ENCODE measurements around the gene CHRNB2. TPM values are rescaled to one million over a fixed set of nuclear protein-coding genes. Genes with fewer than 3 reads are reported as not detected.

CHRNB2 gene
- total and polyA plus RNA-seq, 2 donors (not counting 3 experiments of a cell fraction or from before 2014, with no cell fraction given): not detected

- Histone ChIP-seq H3K9me1 (replicated peaks; ENCODE audit: control insufficient read depth, extremely low read depth, insufficient read depth, low read length) (no peaks in the 10 kb centered on the region), H3K4me1 (ENCODE audit: control insufficient read depth, extremely low read depth, insufficient read depth, low read length) (peaks cover 28% of the 10 kb centered on the region), H2AFZ (ENCODE audit: low read depth, low read length) (no peak overlapping the region), H3K4me2 (ENCODE audit: insufficient read depth, low read length) (peak overlapping the region; percentile 20), H3K9ac (replicated peaks; ENCODE audit: extremely low read depth, insufficient read depth, low read length) (no peak overlapping the region), H3K27me3 (ENCODE audit: control insufficient read depth in 2 of 2, insufficient read depth in 2 of 2, low read length in 2 of 2) (no peaks in the 10 kb centered on the region), H3K4me3 (replicated peaks in 1 of 3; ENCODE audit: insufficient read depth in 1 of 3, low read depth in 1 of 3, low read length in 3 of 3) (no peak overlapping the region), H3K79me2 (ENCODE audit: control insufficient read depth, insufficient read depth, low read length) (no peaks in the 10 kb centered on the region), H3K36me3 (ENCODE audit: control insufficient read depth in 2 of 2, extremely low read depth in 1 of 2, insufficient read depth in 2 of 2, low read length in 2 of 2) (peaks cover 28 to 64% of the 10 kb centered on the region in 2 experiments), H3K9me3 (replicated peaks; ENCODE audit: control insufficient read depth, insufficient read depth, low read length) (no peaks in the 10 kb centered on the region), H4K20me1 (replicated peaks; ENCODE audit: control insufficient read depth, extremely low read depth, insufficient read depth, low read length) (peaks cover 2% of the 10 kb centered on the region), H3K27ac (ENCODE audit: insufficient read depth, low read depth, low read length) (peak overlapping the region; percentile 58)
- intact Hi-C loops (cut with micrococcal nuclease) (loop anchor here (1.0 kb wide), 2 partner anchors 24 to 295 kb away; no protein-coding TSS in a partner anchor), dilution Hi-C loops (cut with MboI; ENCODE audit: extremely low pct_ligation_motif_present, low sequenced_read_pairs) (no loop called here)
- CTCF ChIA-PET: interaction anchor here (0.9 to 2.1 kb wide), 6 partner anchors 16 to 295 kb away, joined by 3 to 14 read pairs (median 4); partner anchors contain the start of gene CHRNB2
- BruUV-seq (replicated peaks): TSS peak; percentile 18
- FAIRE-seq (no peak), DNase-seq (ENCODE audit: low read depth, low spot score) (peak; percentile 38)
- no peak for TF ChIP-seq GATA2 (IDR thresholded peaks at IDR 0.05; ENCODE audit: insufficient read depth, insufficient read length, low read depth, low read length)
- TF ChIP-seq CTCF (IDR thresholded peaks at IDR 0.05; ENCODE audit: extremely low read depth in 1 of 2, insufficient read depth in 1 of 2, low read depth in 1 of 2, low read length in 2 of 2): no peak
- no peak for TF ChIP-seq JUN (IDR thresholded peaks at IDR 0.05; ENCODE audit: borderline replicate concordance, insufficient read depth, insufficient read length, low read depth)
- TF ChIP-seq FOS (IDR thresholded peaks at IDR 0.05; ENCODE audit: borderline replicate concordance, insufficient read depth, low read length): no peak
- TF ChIP-seq MYC (IDR thresholded peaks at IDR 0.05; ENCODE audit: low read depth, low read length): no peak
- TF ChIP-seq EZH2 (IDR thresholded peaks at IDR 0.05; ENCODE audit: borderline replicate concordance, low read depth, low read length, severe bottlenecking): no peak
- TF ChIP-seq MAX (IDR thresholded peaks at IDR 0.05; ENCODE audit: insufficient read depth, insufficient read length): no peak
- TF ChIP-seq POLR2A (IDR thresholded peaks at IDR 0.05; ENCODE audit: low read depth, low read length): no peak
- no peak for TF ChIP-seq POLR2AphosphoS5 (IDR thresholded peaks at IDR 0.05; ENCODE audit: insufficient read depth, low read depth, low read length)
- POLR2A ChIA-PET: no interaction called here
Measured at GRCh38 chr1:154583773-154584172, 16.2 kb downstream of the CHRNB2 start.
